HepG2 (cell line): Measurements from ENCODE around the gene IRGQ. TPM values are rescaled to one million over a fixed set of nuclear protein-coding genes. Genes with fewer than 3 reads are reported as not detected.

Experiments
- ARID3A ChIP-seq: IDR thresholded peaks from 2 replicates; pipeline ENCODE4 v1.6.1; 2012; ENCODE audit warnings: low read depth, low read length, improper control_type of control experiment
- E2F2 ChIP-seq: sonication (generic); formaldehyde crosslinking; IDR thresholded peaks from 2 replicates; pipeline ENCODE4 v1.4.0; 2020; ENCODE audit warnings: missing genetic modification reagents, borderline replicate concordance
- IKZF4 ChIP-seq: sonication (generic); formaldehyde crosslinking; IDR thresholded peaks from 2 replicates; pipeline ENCODE4 v1.5.1; 2020; ENCODE audit warnings: borderline replicate concordance, mild to moderate bottlenecking, low read depth, missing genetic modification reagents; ENCODE audit errors: not compliant biosample characterization
- KDM4B ChIP-seq: sonication (generic); formaldehyde crosslinking; IDR thresholded peaks from 2 replicates; pipeline ENCODE4 v1.4.0; 2020; ENCODE audit warnings: missing genetic modification reagents
- MXI1 ChIP-seq: IDR thresholded peaks from 3 replicates; pipeline ENCODE4 v1.6.1; 2012; ENCODE audit warnings: low read depth, low read length, inconsistent platforms, borderline replicate concordance
- RARG ChIP-seq: sonication (generic); formaldehyde crosslinking; IDR thresholded peaks from 2 replicates; pipeline ENCODE4 v1.4.0; 2020; ENCODE audit warnings: low read depth, mild to moderate bottlenecking, missing genetic modification reagents
- SKI ChIP-seq: fragments of 450-650 bp; IDR thresholded peaks from one replicate; pipeline ENCODE4 v1.6.1; 2018; ENCODE audit warnings: mild to moderate bottlenecking; ENCODE audit not compliant: partially characterized antibody
- STAT6 ChIP-seq: sonication (generic); formaldehyde crosslinking; IDR thresholded peaks from 2 replicates; pipeline ENCODE4 v1.4.0; 2020; ENCODE audit warnings: missing genetic modification reagents, mild to moderate bottlenecking, borderline replicate concordance
- SUZ12 ChIP-seq: fragments of 150-350 bp; IDR thresholded peaks from 2 replicates; pipeline ENCODE4 v1.6.1; 2014; ENCODE audit warnings: low read depth, low read length
- ZFP90 ChIP-seq: sonication (generic); formaldehyde crosslinking; IDR thresholded peaks from 2 replicates; pipeline ENCODE4 v1.8.0; 2022; ENCODE audit warnings: missing genetic modification reagents, mild to moderate bottlenecking, inconsistent platforms, borderline replicate concordance
- ZNF260 ChIP-seq: sonication (generic); formaldehyde crosslinking; IDR thresholded peaks from 2 replicates; pipeline ENCODE4 v1.4.0; 2020; ENCODE audit warnings: missing genetic modification reagents, low read depth, mild to moderate bottlenecking, borderline replicate concordance
- ZNF331 ChIP-seq: sonication (generic); formaldehyde crosslinking; IDR thresholded peaks from 2 replicates; pipeline ENCODE4 v1.4.0; 2020; ENCODE audit warnings: missing genetic modification reagents
- ZNF468 ChIP-seq: sonication (generic); formaldehyde crosslinking; IDR thresholded peaks from 2 replicates; pipeline ENCODE4 v1.8.0; 2022; ENCODE audit warnings: mild to moderate bottlenecking, moderate library complexity, missing genetic modification reagents
- ZSCAN5A ChIP-seq: sonication (generic); formaldehyde crosslinking; IDR thresholded peaks from 2 replicates; pipeline ENCODE4 v1.8.0; 2022; ENCODE audit warnings: mild to moderate bottlenecking, missing genetic modification reagents, borderline replicate concordance
- polyA plus RNA-seq, 8 experiments: library from polyadenylated mRNA; depleted of rRNA in 3 of 8; stranded (reverse) in 7 of 8; unstranded in 1 of 8; fragments of >200 nt; fragmentation: Illumina TruSeq in 4 of 8; extraction: Trizol in 4 of 8; gene quantifications; 2 replicates each; pipeline versions ENCODE4 v1.2.1 to v1.2.3, GENCODE V29; 2011 to 2016; ENCODE audit warnings: low read depth in 4 of 8, missing spikeins in 1 of 8, mixed read lengths in 1 of 8; ENCODE audit not compliant: insufficient read depth in 1 of 8
- total RNA-seq, 5 experiments: library from RNA; depleted of rRNA; stranded (reverse); fragments of >200 nt; fragmentation: Illumina TruSeq; extraction: Trizol; gene quantifications; 2 replicates each; pipeline ENCODE4 v1.2.3, GENCODE V29; 2016; ENCODE audit warnings: low read depth in 1 of 5
- TF ChIP-seq, protein P1 (sequence below): fragments of 450-650 bp; IDR thresholded peaks from 2 replicates; pipeline ENCODE4 v1.6.1; 2017; ENCODE audit warnings: mild to moderate bottlenecking

Gene IRGQ
- total and polyA plus RNA-seq, 2 of the 13 experiments (the other 11 are each of a cell fraction or from before 2014, with no cell fraction given), result 11.6 to 12.4 TPM

DNA sequence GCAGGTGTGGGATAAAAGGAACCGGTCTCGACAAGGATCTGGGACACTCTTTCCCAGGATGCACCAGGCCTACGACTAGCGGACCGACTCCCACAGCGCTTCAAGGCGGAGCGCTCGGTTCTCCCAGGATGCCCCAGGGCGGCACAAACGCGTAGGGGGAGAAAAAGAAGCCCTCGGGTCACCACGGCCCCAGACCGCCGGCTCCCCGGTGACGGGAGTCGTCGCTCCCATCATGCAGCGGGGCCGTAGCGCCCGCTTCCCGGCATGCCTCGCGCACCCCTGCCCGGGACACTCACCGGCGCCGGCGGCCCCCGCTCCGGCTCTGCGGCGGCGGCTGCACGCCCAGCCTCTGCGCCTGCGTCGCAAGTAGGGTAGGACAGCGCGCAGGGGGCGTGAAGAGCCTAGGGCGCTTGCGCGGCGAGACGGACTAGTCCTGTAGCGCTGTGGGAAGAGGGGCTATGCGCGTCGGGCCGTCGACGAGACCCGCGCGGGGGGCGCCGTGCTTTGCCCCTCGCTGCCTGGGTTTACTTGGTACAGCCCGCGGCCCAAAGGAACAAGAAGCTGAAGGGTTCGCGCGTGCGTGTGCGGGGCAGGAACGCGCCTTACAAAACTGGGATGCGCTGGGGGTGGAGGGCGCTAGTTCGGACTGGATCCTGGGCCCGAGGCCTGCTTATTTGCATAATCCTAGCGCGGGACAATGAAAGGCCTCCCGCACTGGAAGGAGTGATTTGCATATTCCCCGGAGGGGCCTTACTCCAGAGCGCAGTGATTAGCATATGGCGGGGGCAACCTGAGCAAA lies 23.5 kb upstream of the IRGQ start, which contains the start of gene ZNF428 (continued):
- TF ChIP-seq ZNF260 (0 out of 2 replicates have a peak, but pooled peaks have one; percentile 66), KDM4B (CRISPR knock-in tag) (no peak; the same call in none of the 2 replicates), STAT6 (CRISPR knock-in tag) (peak; percentile 36; the same call in 1 of the 2 replicates), ZFP90 (CRISPR knock-in tag) (peak; percentile 66; the same call in 1 of the 2 replicates), RARG (no peak), IKZF4 (CRISPR knock-in tag) (peak; percentile 57), SUZ12 (0 out of 2 replicates have a peak, but pooled peaks have one; percentile 36), ARID3A (no peak), SKI (peak; percentile 58), E2F2 (peak; percentile 93), ZNF331 (CRISPR knock-in tag) (peak; percentile 68; the same call in 1 of the 2 replicates), MXI1 (peak; percentile 61; the same call in 1 of the 3 replicates), ZNF468 (CRISPR knock-in tag) (0 out of 2 replicates have a peak, but pooled peaks have one; percentile 61), ZSCAN5A (peak; percentile 8; the same call in 1 of the 2 replicates)
- TF ChIP-seq, protein P1, sequence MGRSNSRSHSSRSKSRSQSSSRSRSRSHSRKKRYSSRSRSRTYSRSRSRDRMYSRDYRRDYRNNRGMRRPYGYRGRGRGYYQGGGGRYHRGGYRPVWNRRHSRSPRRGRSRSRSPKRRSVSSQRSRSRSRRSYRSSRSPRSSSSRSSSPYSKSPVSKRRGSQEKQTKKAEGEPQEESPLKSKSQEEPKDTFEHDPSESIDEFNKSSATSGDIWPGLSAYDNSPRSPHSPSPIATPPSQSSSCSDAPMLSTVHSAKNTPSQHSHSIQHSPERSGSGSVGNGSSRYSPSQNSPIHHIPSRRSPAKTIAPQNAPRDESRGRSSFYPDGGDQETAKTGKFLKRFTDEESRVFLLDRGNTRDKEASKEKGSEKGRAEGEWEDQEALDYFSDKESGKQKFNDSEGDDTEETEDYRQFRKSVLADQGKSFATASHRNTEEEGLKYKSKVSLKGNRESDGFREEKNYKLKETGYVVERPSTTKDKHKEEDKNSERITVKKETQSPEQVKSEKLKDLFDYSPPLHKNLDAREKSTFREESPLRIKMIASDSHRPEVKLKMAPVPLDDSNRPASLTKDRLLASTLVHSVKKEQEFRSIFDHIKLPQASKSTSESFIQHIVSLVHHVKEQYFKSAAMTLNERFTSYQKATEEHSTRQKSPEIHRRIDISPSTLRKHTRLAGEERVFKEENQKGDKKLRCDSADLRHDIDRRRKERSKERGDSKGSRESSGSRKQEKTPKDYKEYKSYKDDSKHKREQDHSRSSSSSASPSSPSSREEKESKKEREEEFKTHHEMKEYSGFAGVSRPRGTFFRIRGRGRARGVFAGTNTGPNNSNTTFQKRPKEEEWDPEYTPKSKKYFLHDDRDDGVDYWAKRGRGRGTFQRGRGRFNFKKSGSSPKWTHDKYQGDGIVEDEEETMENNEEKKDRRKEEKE, result no peak
